HG02571 (cell line): ENCODE results near the gene SPON2.
"Not testable (repeated sequence)": the region's sequence is repeated elsewhere in the genome, so short reads cannot be mapped to it uniquely, and the experiment has no call there.

Experiments
- ATAC-seq: cut with Tn5 transposase; IDR thresholded peaks from one replicate; pipeline ENCODE4 v1.9.1; 2021; ENCODE audit warnings: mild to moderate bottlenecking, moderate library complexity; ENCODE audit not compliant: unreplicated experiment

The SPON2 gene

DNA sequence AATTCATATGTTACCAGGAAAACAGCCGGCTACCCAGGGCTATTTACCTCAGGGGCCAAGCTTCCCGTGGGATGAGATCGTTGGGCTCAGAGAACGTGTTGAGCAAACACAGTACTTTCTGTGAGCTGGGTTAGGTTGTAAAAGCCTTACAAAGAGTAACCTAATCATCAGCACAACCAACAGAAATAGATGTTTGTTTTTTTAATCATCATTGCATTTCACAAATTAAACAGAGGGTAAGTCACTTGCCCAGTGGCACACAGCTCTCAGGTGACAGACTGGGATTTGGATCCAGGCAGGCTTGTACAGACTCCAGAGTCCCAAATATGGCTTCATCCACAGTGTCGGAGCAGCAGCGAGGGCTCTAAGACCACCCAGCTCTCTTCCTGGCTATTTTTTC, 20.1 kb downstream of the SPON2 start:
- no peak for ATAC-seq

DNA sequence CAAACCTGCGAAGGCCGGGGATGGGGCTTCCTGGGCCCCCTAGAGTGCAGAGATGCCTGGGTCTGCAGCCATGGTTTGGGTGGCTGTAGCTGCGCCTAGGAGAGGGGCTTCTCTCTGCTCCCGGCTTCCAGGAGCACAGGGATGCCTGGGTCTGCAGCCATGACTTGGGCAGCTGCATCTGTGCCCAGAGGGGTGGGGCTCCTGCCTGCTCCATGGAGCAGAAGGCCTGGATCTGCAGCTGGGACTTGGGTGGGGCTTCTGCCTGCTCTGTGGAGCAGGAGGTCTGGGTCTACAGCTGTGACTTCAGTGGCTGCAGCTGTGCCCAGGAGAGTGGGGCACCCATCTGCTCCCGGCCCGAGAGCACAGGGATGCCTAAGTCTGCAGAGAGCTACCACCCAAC, 20.8 kb downstream of the SPON2 start:
- no peak for ATAC-seq

DNA sequence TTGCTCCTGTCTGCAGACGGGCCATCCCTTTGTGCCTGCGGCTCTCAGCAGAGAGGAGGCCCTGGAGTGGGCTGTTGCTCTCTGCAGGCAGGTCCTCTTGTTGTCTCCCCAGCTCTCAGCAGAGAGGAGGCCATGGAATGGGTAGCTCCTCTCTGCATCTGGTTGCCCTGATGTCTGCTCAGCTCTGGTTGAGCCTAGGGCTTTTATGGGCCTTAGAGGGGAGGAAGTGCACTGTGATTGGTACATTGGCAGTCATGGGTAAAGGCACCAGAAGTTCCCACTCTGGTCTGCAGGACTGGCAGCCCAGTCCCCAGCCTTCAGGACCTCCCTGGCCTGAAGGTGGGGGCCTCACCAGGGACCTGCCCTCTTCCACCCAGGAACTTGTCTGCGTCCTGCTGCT, 21.5 kb downstream of the SPON2 start:
- ATAC-seq: no peak

DNA sequence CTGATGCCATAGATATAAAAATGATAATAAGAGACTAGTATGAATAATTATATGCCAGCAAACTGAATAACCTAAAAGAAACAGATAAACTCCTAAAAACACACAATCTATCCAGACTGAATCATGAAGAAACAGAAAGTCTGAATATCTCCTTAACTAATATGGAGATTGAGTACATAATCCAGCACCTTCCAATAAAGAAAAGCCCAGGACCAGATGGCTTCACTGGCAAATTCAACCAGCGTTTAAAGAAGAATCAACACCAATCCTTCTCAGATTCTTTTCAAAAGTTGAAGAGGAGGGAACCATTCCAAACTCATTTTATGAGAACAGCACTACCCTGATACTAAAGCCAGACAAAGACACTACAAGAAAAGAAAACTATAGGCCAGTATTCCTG, 32.5 kb downstream of the SPON2 start:
- ATAC-seq: no peak

DNA sequence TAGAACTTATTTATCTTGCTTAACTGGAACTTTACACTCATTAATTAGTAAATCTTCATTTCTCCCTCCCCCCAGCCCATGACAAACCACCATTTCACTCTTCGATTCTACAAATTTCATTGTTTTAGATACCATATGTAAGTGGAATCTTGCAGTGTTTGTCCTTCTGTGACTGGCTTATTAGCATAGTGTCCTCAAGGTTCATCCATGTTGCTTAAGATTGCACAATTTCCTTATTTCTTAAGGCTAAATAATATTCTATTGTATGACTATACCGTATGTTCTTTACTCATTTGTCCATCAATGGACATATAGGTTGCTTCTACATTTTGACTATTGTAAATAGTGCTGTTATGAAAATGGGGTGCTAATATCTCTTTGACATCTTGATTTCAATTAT, 34.5 kb downstream of the SPON2 start:
- no peak for ATAC-seq

DNA sequence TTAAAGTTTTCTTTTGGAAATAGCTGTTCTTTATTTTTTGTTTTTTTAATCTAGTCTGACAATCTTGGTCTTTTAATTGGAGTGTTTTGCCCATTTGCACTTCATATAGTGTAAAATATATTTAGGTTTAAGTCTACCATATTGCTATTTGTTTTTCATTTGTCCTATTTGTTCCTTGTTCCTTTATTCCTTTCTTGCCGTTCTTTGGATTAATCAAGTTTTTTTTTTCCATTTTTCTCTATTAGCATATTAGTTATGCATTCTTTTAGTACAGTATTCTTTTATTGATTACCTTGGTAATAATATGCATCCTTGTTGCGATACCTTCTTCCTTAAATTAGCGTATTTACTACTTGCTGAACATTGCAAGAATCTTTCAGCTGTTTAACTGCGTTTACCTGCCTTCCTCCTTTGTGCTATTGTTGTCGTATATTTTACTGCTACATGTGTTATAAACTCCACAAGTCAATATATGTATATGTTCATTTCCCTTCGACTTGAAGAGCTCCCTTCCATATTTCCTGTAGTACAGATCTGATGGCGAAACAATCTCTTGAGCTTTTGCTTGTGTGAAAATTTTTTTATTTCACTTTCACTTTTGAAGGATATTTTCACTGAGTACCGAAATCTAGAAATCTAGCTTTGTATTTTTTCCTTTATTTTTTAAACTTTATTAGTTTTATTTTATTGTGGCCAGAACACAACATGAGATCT, 35.2 kb downstream of the SPON2 start:
- no peak for ATAC-seq

DNA sequence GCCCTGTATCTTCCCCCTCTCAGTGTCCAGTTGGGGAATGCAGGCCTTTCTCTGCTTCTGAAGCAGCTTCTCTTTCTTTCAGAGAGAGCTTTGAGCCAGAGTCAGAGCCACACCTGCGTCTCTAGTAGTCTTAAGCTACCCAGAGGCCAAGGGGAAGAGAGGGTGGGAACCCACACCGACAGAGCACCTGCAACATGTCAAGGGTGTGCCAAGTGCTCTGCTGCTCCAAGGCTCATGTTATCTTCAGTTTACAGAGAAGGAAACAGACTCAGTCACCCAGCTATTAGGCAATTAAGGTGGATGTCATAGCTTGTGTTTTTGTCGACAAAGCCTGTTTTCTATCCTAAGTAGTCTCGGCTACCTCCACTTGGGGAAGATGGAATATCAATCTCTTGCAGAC, 36.3 kb downstream of the SPON2 start:
- ATAC-seq: no peak

DNA sequence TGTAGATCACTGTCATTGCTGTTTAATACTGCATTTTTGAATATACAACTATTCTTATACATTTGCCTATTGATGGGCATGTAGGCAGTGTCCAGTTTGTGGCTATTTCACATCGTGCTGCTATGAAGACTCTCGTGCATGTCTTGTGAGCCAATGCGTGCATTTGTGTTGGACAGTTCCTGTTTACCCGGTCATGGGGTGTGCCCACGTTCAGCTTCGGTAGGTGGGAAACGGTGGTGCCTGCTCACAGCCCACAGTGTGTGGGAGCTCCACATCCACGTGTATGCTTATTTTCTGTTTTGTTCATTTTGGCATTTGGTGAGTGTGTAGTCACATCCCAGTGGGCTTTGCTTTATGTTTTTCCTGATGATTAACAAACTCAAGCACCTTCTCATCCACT, 39.4 kb downstream of the SPON2 start:
- ATAC-seq: no peak

DNA sequence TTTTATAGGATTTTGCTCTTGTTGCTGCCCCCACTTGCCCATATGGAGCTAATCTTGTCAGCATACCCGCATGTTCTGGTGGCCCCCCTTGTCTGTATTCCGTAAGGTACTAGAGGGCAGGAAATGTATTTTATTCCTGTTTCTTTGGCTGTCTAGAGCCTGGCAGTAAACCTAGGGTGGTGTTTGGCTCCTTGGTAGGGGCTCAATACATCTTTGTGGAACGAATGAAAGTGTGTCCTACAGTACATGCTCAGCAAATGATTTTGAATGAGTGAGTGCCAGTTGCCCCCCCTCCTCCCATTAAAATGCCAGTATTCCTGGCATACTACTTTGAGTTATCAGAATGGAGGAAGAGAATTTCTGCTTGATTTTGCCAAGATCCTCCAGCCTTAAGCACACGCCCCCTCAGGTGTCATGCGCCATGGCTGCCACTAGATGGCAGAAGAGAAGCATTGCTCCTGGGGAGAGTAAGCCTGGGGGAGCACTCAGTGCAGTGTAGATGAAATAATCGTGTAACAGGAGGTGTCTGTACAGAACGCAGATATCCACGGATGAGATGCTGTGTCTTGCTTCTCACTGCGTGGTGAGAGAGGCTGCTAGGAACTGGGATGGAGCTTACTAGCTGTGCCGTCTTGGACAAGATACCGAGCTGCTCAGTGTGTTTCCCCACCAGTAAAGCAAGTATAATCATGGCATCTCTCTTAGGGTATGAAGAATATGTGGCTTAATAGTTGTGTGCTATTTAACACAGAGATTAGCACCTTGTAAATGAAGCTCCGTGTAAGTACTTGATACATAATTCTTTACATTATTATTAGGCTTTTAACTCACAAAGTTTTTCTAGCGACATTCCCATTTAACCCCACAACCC, 41.8 kb downstream of the SPON2 start:
- no peak for ATAC-seq

DNA sequence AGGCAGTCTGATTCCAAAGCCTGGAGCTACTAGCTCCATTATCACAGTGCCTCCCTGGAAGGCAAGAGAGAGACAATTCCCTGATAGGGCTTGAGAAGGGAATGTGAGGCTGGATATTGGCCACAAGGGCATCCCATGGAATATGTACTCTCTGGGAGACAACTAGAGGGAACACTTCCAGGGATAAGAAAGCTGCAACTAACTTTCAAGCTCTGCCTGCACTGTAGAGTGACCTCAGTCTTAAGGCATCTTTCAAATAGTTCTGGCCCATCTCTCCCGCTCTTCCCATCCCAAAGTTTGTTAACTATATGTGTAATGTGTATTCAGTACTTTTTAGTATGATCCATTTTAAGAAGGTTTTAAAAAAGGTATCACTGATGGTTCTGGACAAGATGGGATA, 45.9 kb downstream of the SPON2 start:
- no peak for ATAC-seq

DNA sequence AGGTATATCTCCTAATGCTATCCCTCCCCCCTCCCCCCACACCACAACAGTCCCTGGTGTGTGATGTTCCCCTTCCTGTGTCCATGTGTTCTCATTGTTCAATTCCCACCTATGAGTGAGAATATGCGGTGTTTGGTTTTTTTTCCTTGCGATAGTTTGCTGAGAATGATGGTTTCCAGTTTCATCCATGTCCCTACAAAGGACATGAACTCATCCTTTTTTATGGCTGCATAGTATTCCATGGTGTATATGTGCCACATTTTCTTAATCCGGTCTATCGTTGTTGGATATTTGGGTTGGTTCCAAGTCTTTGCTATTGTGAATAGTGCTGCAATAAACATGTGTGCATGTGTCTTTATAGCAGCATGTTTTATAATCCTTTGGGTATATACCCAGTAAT, 46.9 kb downstream of the SPON2 start:
- ATAC-seq: not testable (repeated sequence)

DNA sequence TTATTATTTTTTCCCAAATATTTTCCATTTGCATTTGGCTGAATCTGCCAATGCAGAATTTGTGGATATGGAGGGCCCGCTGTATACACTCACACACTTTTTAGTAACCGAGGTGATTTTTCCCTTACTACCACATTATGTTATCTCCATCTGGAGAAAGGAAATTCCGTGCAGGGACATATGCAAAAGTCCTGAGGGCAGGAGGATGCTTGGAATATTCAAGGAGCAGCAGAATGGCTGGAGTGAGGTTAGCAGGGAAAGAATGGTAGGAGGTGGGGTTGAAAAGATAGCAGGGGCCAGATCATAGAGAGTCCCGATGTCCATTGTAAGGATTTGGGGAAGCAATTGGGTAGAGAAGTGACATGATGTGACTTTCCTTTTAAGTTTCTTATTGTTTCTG, 47.6 kb downstream of the SPON2 start:
- ATAC-seq: no peak

DNA sequence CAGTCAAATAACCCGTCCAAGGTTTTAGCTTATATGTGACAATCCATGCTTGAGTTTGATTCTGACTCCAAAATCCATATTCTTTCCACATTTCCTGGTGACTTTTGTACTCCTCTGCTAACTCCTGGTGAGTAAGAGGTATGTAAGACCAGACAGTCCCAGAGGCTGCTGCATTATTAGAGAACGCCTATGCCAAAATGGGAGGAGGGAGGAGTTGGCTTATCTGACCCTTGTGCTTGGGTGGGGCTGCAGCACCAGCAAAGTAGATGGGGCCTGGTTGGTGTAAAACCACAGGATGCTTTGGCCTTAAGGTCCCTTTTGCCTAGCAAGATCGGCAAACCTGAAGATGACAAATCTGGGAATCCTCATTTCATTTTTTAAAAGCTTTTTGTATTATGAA, 49.9 kb downstream of the SPON2 start:
- no peak for ATAC-seq
